GM21447 (cell line): ENCODE measurements around the gene XIST.
"Not testable (repeated sequence)": the region's sequence is repeated elsewhere in the genome, so short reads cannot be mapped to it uniquely, and the experiment has no call there.

Experiments
- ATAC-seq: cut with Tn5 transposase; IDR thresholded peaks from one replicate; pipeline ENCODE4 v1.9.1; 2021; ENCODE audit not compliant: unreplicated experiment

The XIST gene

GRCh38 chrX:73840120-73840924 is 12.2 kb downstream of the XIST start:
- no peak for ATAC-seq

GRCh38 chrX:73839152-73839551 is 13.4 kb downstream of the XIST start:
- no peak for ATAC-seq

- no peak for ATAC-seq
These were observed 14.4 kb downstream of the XIST start for GRCh38 chrX:73838123-73838522.

- ATAC-seq, result no peak
These were observed 15.5 kb downstream of the XIST start for GRCh38 chrX:73836956-73837477.

- no peak for ATAC-seq
These were observed 18.3 kb downstream of the XIST start for GRCh38 chrX:73834219-73834618.

GRCh38 chrX:73832319-73832718 is 20.2 kb downstream of the XIST start:
- no peak for ATAC-seq

GRCh38 chrX:73831500-73831899 is 21.0 kb downstream of the XIST start:
- no peak for ATAC-seq

GRCh38 chrX:73830489-73831414 is 21.8 kb downstream of the XIST start:
- ATAC-seq, result no peak

- no peak for ATAC-seq
These were observed 22.5 kb downstream of the XIST start for GRCh38 chrX:73829890-73830466.

- ATAC-seq, result no peak
These were observed 24.3 kb downstream of the XIST start for GRCh38 chrX:73828080-73828720.

- no peak for ATAC-seq
These were observed 25.1 kb downstream of the XIST start for GRCh38 chrX:73827406-73827805.

GRCh38 chrX:73826996-73827395 is 25.5 kb downstream of the XIST start:
- ATAC-seq, result no peak

GRCh38 chrX:73825569-73825968 is 26.9 kb downstream of the XIST start:
- no peak for ATAC-seq

GRCh38 chrX:73823473-73824004 is 29.0 kb downstream of the XIST start:
- ATAC-seq, result no peak

GRCh38 chrX:73822775-73823174 is 29.7 kb downstream of the XIST start:
- ATAC-seq, result no peak

GRCh38 chrX:73821921-73822559 is 30.5 kb downstream of the XIST start:
- no peak for ATAC-seq

GRCh38 chrX:73819864-73820558 is 32.5 kb downstream of the XIST start:
- not testable (repeated sequence) for ATAC-seq

- no peak for ATAC-seq
These were observed 34.1 kb downstream of the XIST start for GRCh38 chrX:73818200-73819116.
